HepG2 (cell line): Measurements from ENCODE around the gene CLIC4. TPM values are rescaled to one million over a fixed set of nuclear protein-coding genes. Genes with fewer than 3 reads are reported as not detected.

Experiments used
- CAMTA2 ChIP-seq: sonication (generic); formaldehyde crosslinking; IDR thresholded peaks from 2 replicates; pipeline ENCODE4 v1.4.0; 2020; ENCODE audit warnings: mild to moderate bottlenecking, missing genetic modification reagents, borderline replicate concordance
- DNMT1 ChIP-seq: sonication (generic); formaldehyde crosslinking; IDR thresholded peaks from 2 replicates; pipeline ENCODE4 v1.5.1; 2020; ENCODE audit warnings: mild to moderate bottlenecking, missing genetic modification reagents
- EP300 ChIP-seq, 3 experiments: sonication (generic) in 1 of 3; formaldehyde crosslinking in 1 of 3; IDR thresholded peaks; 2 replicates each; pipeline versions ENCODE4 v1.5.1 to v1.6.1; 2011 to 2020; ENCODE audit warnings: low read depth in 2 of 3, low read length in 2 of 3, borderline replicate concordance in 1 of 3, improper control_type of control experiment in 1 of 3, mild to moderate bottlenecking in 1 of 3, missing genetic modification reagents in 1 of 3, moderate library complexity in 1 of 3
- GPN1 ChIP-seq: sonication (generic); formaldehyde crosslinking; IDR thresholded peaks from 2 replicates; pipeline ENCODE4 v1.5.1; 2020; ENCODE audit warnings: missing genetic modification reagents, borderline replicate concordance
- JUN ChIP-seq: sonication (generic); formaldehyde crosslinking; IDR thresholded peaks from 2 replicates; pipeline ENCODE4 v1.4.0; 2020; ENCODE audit warnings: mild to moderate bottlenecking, missing genetic modification reagents
- REPIN1 ChIP-seq: sonication (generic); formaldehyde crosslinking; IDR thresholded peaks from 2 replicates; pipeline ENCODE4 v1.8.0; 2022; ENCODE audit warnings: missing genetic modification reagents, low read depth, mild to moderate bottlenecking, borderline replicate concordance
- RFXAP ChIP-seq: sonication (generic); formaldehyde crosslinking; IDR thresholded peaks from 2 replicates; pipeline ENCODE4 v1.4.0; 2020; ENCODE audit warnings: missing genetic modification reagents, borderline replicate concordance
- SMAD3 ChIP-seq: sonication (generic); formaldehyde crosslinking; IDR thresholded peaks from 2 replicates; pipeline ENCODE4 v1.4.0; 2020; ENCODE audit warnings: missing genetic modification reagents
- SP1 ChIP-seq, 2 experiments: fragments of 450-650 bp in 1 of 2; sonication (generic) in 1 of 2; formaldehyde crosslinking in 1 of 2; IDR thresholded peaks; 2 replicates each; pipeline versions ENCODE4 v1.4.0 to v1.6.1; 2016 to 2020; ENCODE audit warnings: missing genetic modification reagents in 1 of 2
- TBP ChIP-seq: sonication (generic); formaldehyde crosslinking; IDR thresholded peaks from 2 replicates; pipeline ENCODE4 v1.5.0; 2020; ENCODE audit warnings: missing genetic modification reagents
- TCF7 ChIP-seq: sonication (generic); IDR thresholded peaks from 2 replicates; pipeline ENCODE4 v1.6.1; 2016; ENCODE audit warnings: antibody characterized with exemption, low read depth
- ZFY ChIP-seq: sonication (generic); formaldehyde crosslinking; IDR thresholded peaks from 2 replicates; pipeline ENCODE4 v1.4.0; 2020; ENCODE audit warnings: missing genetic modification reagents
- ZNF484 ChIP-seq: sonication (generic); formaldehyde crosslinking; IDR thresholded peaks from 2 replicates; pipeline ENCODE4 v1.5.1; 2020; ENCODE audit warnings: mild to moderate bottlenecking, low read depth, missing genetic modification reagents, borderline replicate concordance
- ZNF547 ChIP-seq: sonication (generic); formaldehyde crosslinking; IDR thresholded peaks from 2 replicates; pipeline ENCODE4 v1.5.1; 2020; ENCODE audit warnings: mild to moderate bottlenecking, missing genetic modification reagents
- ZNF737 ChIP-seq: sonication (generic); formaldehyde crosslinking; IDR thresholded peaks from 2 replicates; pipeline ENCODE4 v1.5.0; 2020; ENCODE audit warnings: missing genetic modification reagents, mild to moderate bottlenecking, borderline replicate concordance
- ZNF766 ChIP-seq: sonication (generic); formaldehyde crosslinking; IDR thresholded peaks from 2 replicates; pipeline ENCODE4 v1.5.0; 2020; ENCODE audit warnings: missing genetic modification reagents, borderline replicate concordance
- ZSCAN20 ChIP-seq: sonication (generic); formaldehyde crosslinking; IDR thresholded peaks from 2 replicates; pipeline ENCODE4 v1.4.0; 2020; ENCODE audit warnings: missing genetic modification reagents, mild to moderate bottlenecking, borderline replicate concordance
- polyA plus RNA-seq, 8 experiments: library from polyadenylated mRNA; depleted of rRNA in 3 of 8; stranded (reverse) in 7 of 8; unstranded in 1 of 8; fragments of >200 nt; fragmentation: Illumina TruSeq in 4 of 8; extraction: Trizol in 4 of 8; gene quantifications; 2 replicates each; pipeline versions ENCODE4 v1.2.1 to v1.2.3, GENCODE V29; 2011 to 2016; ENCODE audit warnings: low read depth in 4 of 8, missing spikeins in 1 of 8, mixed read lengths in 1 of 8; ENCODE audit not compliant: insufficient read depth in 1 of 8
- total RNA-seq, 5 experiments: library from RNA; depleted of rRNA; stranded (reverse); fragments of >200 nt; fragmentation: Illumina TruSeq; extraction: Trizol; gene quantifications; 2 replicates each; pipeline ENCODE4 v1.2.3, GENCODE V29; 2016; ENCODE audit warnings: low read depth in 1 of 5
- TF ChIP-seq, protein P1 (sequence below): IDR thresholded peaks from 2 replicates; pipeline ENCODE4 v1.6.1; 2016; ENCODE audit warnings: low read depth
- TF ChIP-seq, protein P2 (sequence below): sonication (generic); formaldehyde crosslinking; IDR thresholded peaks from 2 replicates; pipeline ENCODE4 v1.9.0; 2021; ENCODE audit warnings: missing genetic modification reagents, mild to moderate bottlenecking, borderline replicate concordance
- TF ChIP-seq, protein P3 (sequence below): sonication (generic); formaldehyde crosslinking; IDR thresholded peaks from 2 replicates; pipeline ENCODE4 v1.4.0; 2020; ENCODE audit warnings: missing genetic modification reagents
- TF ChIP-seq, protein P4 (sequence below): IDR thresholded peaks from 2 replicates; pipeline ENCODE4 v1.6.1; 2016; ENCODE audit warnings: missing compliant biosample characterization, missing genetic modification reagents, borderline replicate concordance
- TF ChIP-seq, protein P5 (sequence below): sonication (generic); formaldehyde crosslinking; IDR thresholded peaks from 2 replicates; pipeline ENCODE4 v1.4.0; 2020; ENCODE audit warnings: mild to moderate bottlenecking, missing genetic modification reagents

The CLIC4 gene
- total and polyA plus RNA-seq, 2 of the 13 experiments (the other 11 are each of a cell fraction or from before 2014, with no cell fraction given): 23.3 to 77.4 TPM

DNA sequence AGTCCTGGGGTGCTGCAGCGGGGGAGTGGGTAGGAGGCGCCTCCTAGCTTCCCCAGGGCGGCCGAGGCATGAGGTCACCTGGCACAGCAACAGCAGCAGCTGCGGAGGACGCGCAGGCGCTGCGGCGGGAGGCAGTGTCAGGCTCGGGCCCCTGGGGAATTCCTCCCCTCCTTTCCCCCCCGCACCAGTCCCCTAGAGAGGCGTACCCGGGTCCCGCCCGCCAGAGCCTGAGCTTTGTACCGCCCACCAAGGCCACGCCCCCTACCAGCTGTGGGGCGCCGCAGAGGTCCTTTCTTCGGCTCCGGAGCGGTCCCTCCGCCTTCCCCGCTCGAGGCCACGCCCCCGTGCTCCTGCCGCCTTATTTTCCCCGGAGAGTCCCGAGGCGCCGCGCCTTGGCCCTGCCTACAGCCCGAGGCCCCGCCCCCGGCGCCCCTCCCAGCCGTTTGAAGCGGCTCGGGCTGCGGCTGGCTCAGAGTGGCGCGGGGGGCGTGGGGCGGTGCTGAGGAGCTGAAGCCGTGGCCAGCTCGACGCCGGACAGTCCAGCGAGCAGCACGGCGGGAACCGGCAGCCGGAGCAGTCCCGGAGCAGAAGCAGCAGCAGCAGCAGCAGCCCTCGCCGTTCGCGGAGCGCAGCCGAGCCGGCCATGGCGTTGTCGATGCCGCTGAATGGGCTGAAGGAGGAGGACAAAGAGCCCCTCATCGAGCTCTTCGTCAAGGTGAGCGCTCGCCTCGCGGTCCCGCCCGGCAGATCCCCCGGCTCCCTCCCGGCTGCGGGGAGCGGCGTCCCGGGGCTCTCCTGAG, at the start of gene CLIC4 (continued):
- TF ChIP-seq, protein P1, sequence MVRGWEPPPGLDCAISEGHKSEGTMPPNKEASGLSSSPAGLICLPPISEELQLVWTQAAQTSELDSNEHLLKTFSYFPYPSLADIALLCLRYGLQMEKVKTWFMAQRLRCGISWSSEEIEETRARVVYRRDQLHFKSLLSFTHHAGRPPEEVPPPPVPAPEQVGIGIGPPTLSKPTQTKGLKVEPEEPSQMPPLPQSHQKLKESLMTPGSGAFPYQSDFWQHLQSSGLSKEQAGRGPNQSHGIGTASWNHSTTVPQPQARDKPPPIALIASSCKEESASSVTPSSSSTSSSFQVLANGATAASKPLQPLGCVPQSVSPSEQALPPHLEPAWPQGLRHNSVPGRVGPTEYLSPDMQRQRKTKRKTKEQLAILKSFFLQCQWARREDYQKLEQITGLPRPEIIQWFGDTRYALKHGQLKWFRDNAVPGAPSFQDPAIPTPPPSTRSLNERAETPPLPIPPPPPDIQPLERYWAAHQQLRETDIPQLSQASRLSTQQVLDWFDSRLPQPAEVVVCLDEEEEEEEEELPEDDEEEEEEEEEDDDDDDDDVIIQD (CRISPR knock-in tag): 0 out of 2 replicates have a peak, but pooled peaks have one; percentile 35
- no peak for TF ChIP-seq SMAD3 (CRISPR knock-in tag)
- TF ChIP-seq, protein P2, sequence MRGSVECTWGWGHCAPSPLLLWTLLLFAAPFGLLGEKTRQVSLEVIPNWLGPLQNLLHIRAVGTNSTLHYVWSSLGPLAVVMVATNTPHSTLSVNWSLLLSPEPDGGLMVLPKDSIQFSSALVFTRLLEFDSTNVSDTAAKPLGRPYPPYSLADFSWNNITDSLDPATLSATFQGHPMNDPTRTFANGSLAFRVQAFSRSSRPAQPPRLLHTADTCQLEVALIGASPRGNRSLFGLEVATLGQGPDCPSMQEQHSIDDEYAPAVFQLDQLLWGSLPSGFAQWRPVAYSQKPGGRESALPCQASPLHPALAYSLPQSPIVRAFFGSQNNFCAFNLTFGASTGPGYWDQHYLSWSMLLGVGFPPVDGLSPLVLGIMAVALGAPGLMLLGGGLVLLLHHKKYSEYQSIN: no peak
- no peak for TF ChIP-seq EP300 (IDR thresholded peaks at IDR 0.05; ENCODE audit: low read depth in 2 of 2, low read length in 2 of 2)
- no peak; the same call in 1 of the 2 replicates for TF ChIP-seq EP300 (CRISPR knock-in tag; IDR thresholded peaks at IDR 0.05; ENCODE audit: borderline replicate concordance)
- TF ChIP-seq, protein P3, sequence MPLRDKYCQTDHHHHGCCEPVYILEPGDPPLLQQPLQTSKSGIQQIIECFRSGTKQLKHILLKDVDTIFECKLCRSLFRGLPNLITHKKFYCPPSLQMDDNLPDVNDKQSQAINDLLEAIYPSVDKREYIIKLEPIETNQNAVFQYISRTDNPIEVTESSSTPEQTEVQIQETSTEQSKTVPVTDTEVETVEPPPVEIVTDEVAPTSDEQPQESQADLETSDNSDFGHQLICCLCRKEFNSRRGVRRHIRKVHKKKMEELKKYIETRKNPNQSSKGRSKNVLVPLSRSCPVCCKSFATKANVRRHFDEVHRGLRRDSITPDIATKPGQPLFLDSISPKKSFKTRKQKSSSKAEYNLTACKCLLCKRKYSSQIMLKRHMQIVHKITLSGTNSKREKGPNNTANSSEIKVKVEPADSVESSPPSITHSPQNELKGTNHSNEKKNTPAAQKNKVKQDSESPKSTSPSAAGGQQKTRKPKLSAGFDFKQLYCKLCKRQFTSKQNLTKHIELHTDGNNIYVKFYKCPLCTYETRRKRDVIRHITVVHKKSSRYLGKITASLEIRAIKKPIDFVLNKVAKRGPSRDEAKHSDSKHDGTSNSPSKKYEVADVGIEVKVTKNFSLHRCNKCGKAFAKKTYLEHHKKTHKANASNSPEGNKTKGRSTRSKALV (CRISPR knock-in tag): peak; percentile 52; the same call in 1 of the 2 replicates
- TF ChIP-seq ZNF737: no peak
- no peak for TF ChIP-seq ZNF766
- TF ChIP-seq TBP (CRISPR knock-in tag): no peak
- 0 out of 2 replicates have a peak, but pooled peaks have one; percentile 45 for TF ChIP-seq GPN1
- peak; percentile 95 for TF ChIP-seq RFXAP
- TF ChIP-seq SP1 (IDR thresholded peaks at IDR 0.05): no peak
- TF ChIP-seq SP1 (CRISPR knock-in tag; IDR thresholded peaks at IDR 0.05): peak; percentile 94
- TF ChIP-seq DNMT1: no peak
- TF ChIP-seq ZSCAN20 (CRISPR knock-in tag): 0 out of 2 replicates have a peak, but pooled peaks have one; percentile 18
- TF ChIP-seq ZNF484 (CRISPR knock-in tag): no peak; the same call in 1 of the 2 replicates
- no peak for TF ChIP-seq ZNF547
- TF ChIP-seq TCF7: no peak
- TF ChIP-seq ZFY (CRISPR knock-in tag): peak; percentile 39; the same call in 1 of the 2 replicates
- no peak; the same call in none of the 2 replicates for TF ChIP-seq CAMTA2 (CRISPR knock-in tag)
- TF ChIP-seq, protein P4, sequence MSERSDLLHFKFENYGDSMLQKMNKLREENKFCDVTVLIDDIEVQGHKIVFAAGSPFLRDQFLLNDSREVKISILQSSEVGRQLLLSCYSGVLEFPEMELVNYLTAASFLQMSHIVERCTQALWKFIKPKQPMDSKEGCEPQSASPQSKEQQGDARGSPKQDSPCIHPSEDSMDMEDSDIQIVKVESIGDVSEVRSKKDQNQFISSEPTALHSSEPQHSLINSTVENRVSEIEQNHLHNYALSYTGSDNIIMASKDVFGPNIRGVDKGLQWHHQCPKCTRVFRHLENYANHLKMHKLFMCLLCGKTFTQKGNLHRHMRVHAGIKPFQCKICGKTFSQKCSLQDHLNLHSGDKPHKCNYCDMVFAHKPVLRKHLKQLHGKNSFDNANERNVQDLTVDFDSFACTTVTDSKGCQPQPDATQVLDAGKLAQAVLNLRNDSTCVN: peak; percentile 70; the same call in 1 of the 2 replicates
- TF ChIP-seq JUN (CRISPR knock-in tag): peak; percentile 46; the same call in 1 of the 2 replicates
- TF ChIP-seq REPIN1 (CRISPR knock-in tag): peak; percentile 39; the same call in 1 of the 2 replicates
- TF ChIP-seq, protein P5, sequence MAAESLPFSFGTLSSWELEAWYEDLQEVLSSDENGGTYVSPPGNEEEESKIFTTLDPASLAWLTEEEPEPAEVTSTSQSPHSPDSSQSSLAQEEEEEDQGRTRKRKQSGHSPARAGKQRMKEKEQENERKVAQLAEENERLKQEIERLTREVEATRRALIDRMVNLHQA: no peak
